ENCODE results near the gene STK24. TPM values are rescaled to one million over a fixed set of nuclear protein-coding genes. Genes with fewer than 3 reads are reported as not detected.
"Not testable (repeated sequence)": the region's sequence is repeated elsewhere in the genome, so short reads cannot be mapped to it uniquely, and the experiment has no call there.

The STK24 gene
- total RNA-seq, 2 experiments from 2014 or later, result 140 to 151 TPM

- H3K36me3 Mint-ChIP-seq (ENCODE audit: low read depth); H3K9me3 Mint-ChIP-seq (ENCODE audit: insufficient read depth): not testable (repeated sequence)
These were observed 163.6 kb downstream of the STK24 start for GRCh38 chr13:98413278-98413677.

GRCh38 chr13:98411617-98412265, 165.2 kb downstream of the STK24 start:
- Mint-ChIP-seq H3K27ac (peak overlapping the region; percentile 9), H3K27me3 (ENCODE audit: low read depth) (peaks cover 11% of the 10 kb centered on the region), H3K36me3 (ENCODE audit: low read depth) (no peaks in the 10 kb centered on the region), H3K4me3 (peak overlapping the region; percentile 24), H3K4me1 (ENCODE audit: low read depth) (peaks cover 10% of the 10 kb centered on the region), H3K9me3 (ENCODE audit: insufficient read depth) (no peaks in the 10 kb centered on the region)
- no peak for DNase-seq
- ChIA-PET CTCF (no interaction called here), POLR2A (no interaction called here)
- ATAC-seq, result no peak

More at GRCh38 chr13:98413278-98413677, 163.6 kb downstream of the STK24 start:
- CTCF ChIA-PET; H3K4me3 Mint-ChIP-seq; ATAC-seq; H3K4me1 Mint-ChIP-seq (ENCODE audit: low read depth); DNase-seq; POLR2A ChIA-PET; H3K27ac Mint-ChIP-seq: not testable (repeated sequence)
- H3K27me3 Mint-ChIP-seq (ENCODE audit: low read depth), result peaks cover 12% of the 10 kb centered on the region

GRCh38 chr13:98411013-98411412, 165.9 kb downstream of the STK24 start:
- Mint-ChIP-seq H3K4me3 (peak overlapping the region; percentile 12), H3K27ac (no peak overlapping the region), H3K9me3 (ENCODE audit: insufficient read depth) (no peaks in the 10 kb centered on the region), H3K36me3 (ENCODE audit: low read depth) (no peaks in the 10 kb centered on the region), H3K27me3 (ENCODE audit: low read depth) (peaks cover 12% of the 10 kb centered on the region), H3K4me1 (ENCODE audit: low read depth) (peaks cover 10% of the 10 kb centered on the region)
- DNase-seq (no peak), ATAC-seq (no peak)
- POLR2A ChIA-PET, result no interaction called here
- CTCF ChIA-PET, result no interaction called here

DNA sequence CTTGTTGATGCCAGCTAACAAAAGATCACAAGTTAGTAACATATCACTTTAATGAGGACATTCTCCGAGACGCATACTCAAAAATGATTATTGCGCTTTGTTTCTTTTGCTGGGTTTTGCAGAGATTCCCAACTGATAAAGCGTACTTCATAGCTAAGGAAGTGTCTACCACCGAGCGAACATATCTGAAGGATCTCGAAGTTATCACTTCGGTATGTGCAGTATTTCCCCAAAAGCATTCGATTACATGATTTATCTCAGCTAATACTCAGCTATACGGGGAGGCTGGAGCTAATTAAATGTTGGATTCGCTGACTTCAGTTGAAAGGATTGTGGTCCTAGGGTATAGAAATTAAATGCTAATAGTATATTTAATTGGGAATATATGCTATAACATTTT, 166.3 kb downstream of the STK24 start:
- H3K27ac Mint-ChIP-seq, result no peak overlapping the region
- no peaks in the 10 kb centered on the region for H3K36me3 Mint-ChIP-seq (ENCODE audit: low read depth)
- ChIA-PET POLR2A (no interaction called here), CTCF (interaction anchor here (1.2 kb wide), 1 partner anchor 35 kb away, joined by 5 read pairs; no protein-coding TSS in a partner anchor)
- peaks cover 10% of the 10 kb centered on the region for H3K4me1 Mint-ChIP-seq (ENCODE audit: low read depth)
- DNase-seq, result no peak
- ATAC-seq, result no peak
- no peaks in the 10 kb centered on the region for H3K9me3 Mint-ChIP-seq (ENCODE audit: insufficient read depth)
- peaks cover 12% of the 10 kb centered on the region for H3K27me3 Mint-ChIP-seq (ENCODE audit: low read depth)
- H3K4me3 Mint-ChIP-seq, result no peak overlapping the region

DNA sequence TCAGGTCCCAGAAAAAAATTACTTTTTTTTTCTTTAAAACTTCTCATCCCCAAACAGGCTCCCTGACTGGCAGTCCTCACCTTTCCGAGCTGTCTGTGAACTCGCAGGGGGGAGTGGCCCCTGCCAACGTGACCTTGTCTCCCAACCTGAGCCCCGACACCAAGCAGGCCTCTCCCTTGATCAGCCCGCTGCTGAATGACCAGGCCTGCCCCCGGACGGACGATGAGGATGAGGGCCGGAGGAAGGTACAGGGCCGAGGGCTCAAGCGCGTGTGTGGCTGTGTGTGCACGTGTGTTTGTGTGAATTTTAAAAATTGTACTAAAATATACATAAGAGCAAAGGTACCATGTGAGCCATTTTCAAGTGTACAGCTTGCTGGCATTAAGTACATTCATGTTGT, 167.6 kb downstream of the STK24 start:
- ATAC-seq (no peak), DNase-seq (no peak)
- ChIA-PET POLR2A (no interaction called here), CTCF (no interaction called here)
- Mint-ChIP-seq H3K36me3 (ENCODE audit: low read depth) (no peaks in the 10 kb centered on the region), H3K4me3 (no peak overlapping the region), H3K9me3 (ENCODE audit: insufficient read depth) (no peaks in the 10 kb centered on the region), H3K27ac (no peak overlapping the region), H3K27me3 (ENCODE audit: low read depth) (peaks cover 16% of the 10 kb centered on the region), H3K4me1 (ENCODE audit: low read depth) (peaks cover 10% of the 10 kb centered on the region)

GRCh38 chr13:98407575-98407974, 169.3 kb downstream of the STK24 start:
- Mint-ChIP-seq H3K27ac (no peak overlapping the region), H3K9me3 (ENCODE audit: insufficient read depth) (no peaks in the 10 kb centered on the region), H3K27me3 (ENCODE audit: low read depth) (peaks cover 14% of the 10 kb centered on the region), H3K4me3 (no peak overlapping the region), H3K36me3 (ENCODE audit: low read depth) (no peaks in the 10 kb centered on the region), H3K4me1 (ENCODE audit: low read depth) (peaks cover 9% of the 10 kb centered on the region)
- POLR2A ChIA-PET, result no interaction called here
- DNase-seq, result no peak
- ATAC-seq, result no peak
- CTCF ChIA-PET, result no interaction called here

DNA sequence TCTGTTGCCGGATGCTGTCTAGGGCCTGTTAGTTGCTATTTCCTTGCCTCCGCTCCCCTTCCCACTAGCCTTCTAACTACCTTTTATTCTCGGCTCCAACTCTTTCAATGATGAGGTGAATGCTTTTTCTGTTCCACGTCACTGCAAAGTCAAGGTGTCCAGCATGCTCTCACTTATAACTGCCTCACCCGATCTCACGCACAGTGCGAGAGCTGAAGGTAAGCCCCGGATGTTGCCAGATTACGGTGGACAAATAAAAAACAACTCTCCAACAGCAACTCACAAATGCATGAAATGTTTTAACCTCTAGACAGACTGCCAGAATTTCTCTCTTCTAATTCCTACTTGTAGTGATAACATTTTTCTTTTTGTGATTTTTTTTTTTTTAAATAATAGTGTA, 169.9 kb downstream of the STK24 start:
- Mint-ChIP-seq H3K9me3 (ENCODE audit: insufficient read depth) (no peaks in the 10 kb centered on the region), H3K4me3 (no peak overlapping the region), H3K4me1 (ENCODE audit: low read depth) (peaks cover 3% of the 10 kb centered on the region), H3K36me3 (ENCODE audit: low read depth) (no peaks in the 10 kb centered on the region), H3K27ac (no peak overlapping the region), H3K27me3 (ENCODE audit: low read depth) (peaks cover 11% of the 10 kb centered on the region)
- CTCF ChIA-PET, result no interaction called here
- DNase-seq (no peak), ATAC-seq (no peak)
- POLR2A ChIA-PET, result no interaction called here

GRCh38 chr13:98406427-98406826, 170.5 kb downstream of the STK24 start:
- Mint-ChIP-seq H3K36me3 (ENCODE audit: low read depth) (no peaks in the 10 kb centered on the region), H3K4me3 (no peak overlapping the region), H3K9me3 (ENCODE audit: insufficient read depth) (no peaks in the 10 kb centered on the region), H3K4me1 (ENCODE audit: low read depth) (no peaks in the 10 kb centered on the region), H3K27me3 (ENCODE audit: low read depth) (peaks cover 9% of the 10 kb centered on the region), H3K27ac (no peak overlapping the region)
- POLR2A ChIA-PET, result no interaction called here
- DNase-seq (no peak), ATAC-seq (no peak)
- CTCF ChIA-PET, result no interaction called here

- ChIA-PET CTCF (no interaction called here), POLR2A (no interaction called here)
- ATAC-seq (no peak), DNase-seq (no peak)
- Mint-ChIP-seq H3K36me3 (ENCODE audit: low read depth) (no peaks in the 10 kb centered on the region), H3K9me3 (ENCODE audit: insufficient read depth) (no peaks in the 10 kb centered on the region), H3K27me3 (ENCODE audit: low read depth) (peaks cover 9% of the 10 kb centered on the region), H3K4me1 (ENCODE audit: low read depth) (no peaks in the 10 kb centered on the region), H3K4me3 (no peak overlapping the region), H3K27ac (no peak overlapping the region)
These were observed 171.1 kb downstream of the STK24 start for GRCh38 chr13:98405690-98406344.

- Mint-ChIP-seq H3K27me3 (ENCODE audit: low read depth) (peaks cover 9% of the 10 kb centered on the region), H3K27ac (no peak overlapping the region), H3K4me1 (ENCODE audit: low read depth) (no peaks in the 10 kb centered on the region), H3K4me3 (no peak overlapping the region), H3K36me3 (ENCODE audit: low read depth) (no peaks in the 10 kb centered on the region), H3K9me3 (ENCODE audit: insufficient read depth) (no peaks in the 10 kb centered on the region)
- ChIA-PET CTCF (no interaction called here), POLR2A (no interaction called here)
- no peak for DNase-seq
- no peak for ATAC-seq
These were observed 171.8 kb downstream of the STK24 start for GRCh38 chr13:98405107-98405571.

DNA sequence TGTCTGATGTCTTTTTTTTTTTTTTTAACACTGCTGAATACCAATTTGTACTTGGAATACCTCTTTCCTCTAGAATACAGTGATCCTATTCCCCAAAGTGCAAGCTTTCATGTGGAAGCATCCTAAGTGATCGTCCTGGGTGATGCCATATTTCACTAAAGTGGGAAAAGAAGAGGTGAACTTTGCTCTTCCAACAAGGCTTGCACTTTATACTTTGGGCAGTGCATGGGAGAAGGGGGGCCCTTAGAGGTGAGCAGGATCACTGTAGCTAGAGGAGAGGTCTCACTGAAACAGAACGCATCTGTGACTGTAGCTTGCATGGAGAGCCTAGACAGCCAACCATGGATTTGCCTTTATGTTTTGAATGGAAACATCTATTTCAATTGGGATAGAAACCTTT, 173.8 kb downstream of the STK24 start:
- DNase-seq, result no peak
- ChIA-PET CTCF (interaction anchor here (0.7 kb wide), 1 partner anchor 349 kb away, joined by 3 read pairs; no protein-coding TSS in a partner anchor), POLR2A (no interaction called here)
- no peak for ATAC-seq
- H3K27me3 Mint-ChIP-seq (ENCODE audit: low read depth), result peaks cover 9% of the 10 kb centered on the region
- H3K4me3 Mint-ChIP-seq, result no peak overlapping the region
- no peaks in the 10 kb centered on the region for H3K36me3 Mint-ChIP-seq (ENCODE audit: low read depth)
- H3K27ac Mint-ChIP-seq, result no peak overlapping the region
- no peaks in the 10 kb centered on the region for H3K4me1 Mint-ChIP-seq (ENCODE audit: low read depth)
- H3K9me3 Mint-ChIP-seq (ENCODE audit: insufficient read depth), result no peaks in the 10 kb centered on the region

GRCh38 chr13:98401934-98402333, 175.0 kb downstream of the STK24 start:
- Mint-ChIP-seq H3K36me3 (ENCODE audit: low read depth) (no peaks in the 10 kb centered on the region), H3K27ac (no peak overlapping the region), H3K27me3 (ENCODE audit: low read depth) (peaks cover 11% of the 10 kb centered on the region), H3K4me1 (ENCODE audit: low read depth) (no peaks in the 10 kb centered on the region), H3K4me3 (no peak overlapping the region), H3K9me3 (ENCODE audit: insufficient read depth) (no peaks in the 10 kb centered on the region)
- POLR2A ChIA-PET, result no interaction called here
- no peak for ATAC-seq
- no peak for DNase-seq
- CTCF ChIA-PET, result no interaction called here

DNA sequence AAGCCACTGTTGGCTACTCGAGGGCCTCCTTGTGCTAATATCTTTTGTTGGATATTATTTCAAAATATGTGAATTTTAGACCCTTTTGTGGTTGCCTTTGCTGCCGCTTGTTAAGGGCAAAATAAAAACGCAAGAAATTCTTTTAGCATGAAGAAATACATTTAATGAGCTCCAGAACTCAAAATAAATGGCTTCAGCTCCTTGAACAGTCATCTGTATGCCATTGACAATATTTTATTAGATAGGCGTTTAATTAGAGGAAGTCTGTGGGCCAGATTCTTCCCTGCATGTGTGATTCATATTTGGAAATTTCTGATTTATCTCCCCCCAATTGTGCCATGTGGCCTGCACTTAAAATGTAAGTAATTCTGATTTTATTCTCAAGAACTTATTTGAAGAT, 177.2 kb downstream of the STK24 start:
- H3K27me3 Mint-ChIP-seq (ENCODE audit: low read depth), result peaks cover 3% of the 10 kb centered on the region
- no peaks in the 10 kb centered on the region for H3K36me3 Mint-ChIP-seq (ENCODE audit: low read depth)
- ATAC-seq (no peak), DNase-seq (no peak)
- H3K4me3 Mint-ChIP-seq, result no peak overlapping the region
- POLR2A ChIA-PET, result no interaction called here
- CTCF ChIA-PET, result no interaction called here
- H3K27ac Mint-ChIP-seq, result no peak overlapping the region
- H3K4me1 Mint-ChIP-seq (ENCODE audit: low read depth), result no peaks in the 10 kb centered on the region
- H3K9me3 Mint-ChIP-seq (ENCODE audit: insufficient read depth), result no peaks in the 10 kb centered on the region

All from activated CD8-positive, alpha-beta T cell treated with anti-CD3 and anti-CD28 coated beads, Interleukin-2, amount 10 ng/mL, durations not matched to agents 7 days and 5 days (primary cell).